ENCODE results near the gene TLN1.

- TF ChIP-seq CTCF (IDR thresholded peaks at IDR 0.05; ENCODE audit: insufficient read depth, low read length) = no peak
- TF ChIP-seq REST (IDR thresholded peaks at IDR 0.05; ENCODE audit: insufficient replicate concordance, low read depth) = no peak
- no peak for TF ChIP-seq POLR2AphosphoS5 (IDR thresholded peaks at IDR 0.05; ENCODE audit: low read depth)
- no peak for TF ChIP-seq GABPA (IDR thresholded peaks at IDR 0.05; ENCODE audit: low read depth)
These were observed 75.0 kb downstream of the TLN1 start for GRCh38 chr9:35656831-35657545.
